CD4-positive, CD25-positive, alpha-beta regulatory T cell (primary cell): ENCODE measurements around the gene PSPC1. TPM values are rescaled to one million over a fixed set of nuclear protein-coding genes. Genes with fewer than 3 reads are reported as not detected.

ENCODE experiments used
- ATAC-seq, 2 donors: fragments of 150-1000 bp; cut with Tn5 transposase; one replicate each; pipeline ENCODE4 v1.10.0; 2021; ENCODE audit warnings: low read depth in 2 of 2, moderate number of reproducible peaks in 2 of 2, moderate library complexity in 1 of 2
- DNase-seq, 3 donors: peaks; one replicate each; pipeline versions ENCODE4 v3.0.0 to v3.0.0-alpha.2; 2012 to 2022; ENCODE audit warnings: mixed read lengths in 1 of 3
- H3K27ac ChIP-seq: one replicate; pipeline ENCODE4 v1.7.0; 2013; ENCODE audit warnings: mild to moderate bottlenecking, low read length; ENCODE audit not compliant: insufficient read depth, poor library complexity, severe bottlenecking
- H3K27me3 ChIP-seq: one replicate; pipeline ENCODE4 v1.7.0; 2013; ENCODE audit warnings: low read length; ENCODE audit not compliant: control insufficient read depth, insufficient read depth
- H3K36me3 ChIP-seq: one replicate; pipeline ENCODE4 v1.7.0; 2013; ENCODE audit warnings: mild to moderate bottlenecking, low read length, moderate library complexity; ENCODE audit not compliant: control insufficient read depth, insufficient read depth
- H3K4me1 ChIP-seq: 2 replicates; pipeline ENCODE4 v1.7.0; 2013; ENCODE audit warnings: mild to moderate bottlenecking, low read length; ENCODE audit not compliant: insufficient read depth, control insufficient read depth, poor library complexity, severe bottlenecking
- H3K4me3 ChIP-seq: one replicate; pipeline ENCODE4 v1.7.0; 2013; ENCODE audit warnings: low read depth, mild to moderate bottlenecking, low read length, moderate library complexity
- H3K9me3 ChIP-seq, 2 experiments: 1 replicate in 1 of 2; 2 replicates in 1 of 2; pipeline ENCODE4 v1.7.0; 2013; ENCODE audit warnings: low read length in 2 of 2, mild to moderate bottlenecking in 1 of 2, moderate library complexity in 1 of 2; ENCODE audit not compliant: control insufficient read depth in 2 of 2
- H3K27ac Mint-ChIP-seq, 3 donors: one replicate each; pipeline ENCODE4 v1.8.0; 2020 to 2022; ENCODE audit warnings: mild to moderate bottlenecking in 3 of 3, mixed read lengths in 3 of 3, moderate library complexity in 2 of 3
- H3K27me3 Mint-ChIP-seq: one replicate; pipeline ENCODE4 v1.8.0; 2022; ENCODE audit warnings: mild to moderate bottlenecking, mixed read lengths
- H3K36me3 Mint-ChIP-seq: one replicate; pipeline ENCODE4 v1.8.0; 2020; ENCODE audit warnings: mixed read lengths
- H3K4me1 Mint-ChIP-seq, 4 donors: one replicate each; pipeline ENCODE4 v1.8.0; 2020 to 2022; ENCODE audit warnings: mixed read lengths in 4 of 4, mild to moderate bottlenecking in 1 of 4
- H3K4me3 Mint-ChIP-seq, 4 donors: one replicate each; pipeline ENCODE4 v1.8.0; 2020 to 2022; ENCODE audit warnings: mild to moderate bottlenecking in 4 of 4, mixed read lengths in 4 of 4, moderate library complexity in 3 of 4
- H3K9me3 Mint-ChIP-seq, 7 donors: one replicate each; pipeline ENCODE4 v1.8.0; 2020 to 2022; ENCODE audit warnings: mixed read lengths in 7 of 7, mild to moderate bottlenecking in 3 of 7, moderate library complexity in 2 of 7
- polyA plus RNA-seq, 4 donors: library from polyadenylated mRNA; unstranded; fragments of 300-500 nt; fragmentation: Illumina TruSeq; gene quantifications; one replicate each; pipeline ENCODE4 v1.2.3, GENCODE V29; 2021
- total RNA-seq: library from RNA; stranded (reverse); gene quantifications from one replicate; pipeline ENCODE4 v1.2.3, GENCODE V29; 2022

PSPC1 gene
- total and polyA plus RNA-seq, 5 donors from 2014 or later: 24.4 to 107 (median 32.3) TPM

DNA sequence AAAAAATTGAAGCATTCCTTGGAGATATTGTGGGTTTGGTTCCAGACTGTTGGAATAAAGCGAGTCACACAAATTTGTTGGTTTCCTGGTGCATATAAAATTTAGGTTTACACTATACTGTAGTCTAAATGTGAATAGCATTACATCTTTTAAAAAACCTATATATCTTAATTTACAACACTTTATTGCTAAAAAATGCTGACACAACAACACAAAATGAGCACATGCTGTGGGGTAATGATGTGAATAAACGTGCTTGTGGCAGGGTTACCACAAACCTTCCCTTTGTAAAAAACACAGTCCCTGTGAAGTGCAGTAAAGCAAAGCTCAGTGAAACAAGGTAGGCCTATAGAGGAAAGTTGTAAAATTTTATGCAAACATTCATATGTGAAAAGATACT is 121.6 kb downstream of the PSPC1 start:
- H3K4me1 ChIP-seq: no peaks in the 10 kb centered on the region
- Mint-ChIP-seq H3K4me1 (peaks cover 0 to 10% (median 2%) of the 10 kb centered on the region in 4 donors), H3K9me3 (peaks cover 0 to 3% (median 0%) of the 10 kb centered on the region in 7 donors), H3K27ac (peak overlapping the region in 2 of 3 donors; percentile 14 to 41), H3K36me3 (peaks cover 49% of the 10 kb centered on the region), H3K4me3 (no peak overlapping the region), H3K27me3 (no peaks in the 10 kb centered on the region)
- H3K27me3 ChIP-seq: no peaks in the 10 kb centered on the region
- peaks cover 76% of the 10 kb centered on the region for H3K36me3 ChIP-seq
- no peak for DNase-seq
- no peak overlapping the region for H3K4me3 ChIP-seq
- H3K9me3 ChIP-seq: no peaks in the 10 kb centered on the region
- H3K27ac ChIP-seq: no peak overlapping the region
- ATAC-seq: no peak

DNA sequence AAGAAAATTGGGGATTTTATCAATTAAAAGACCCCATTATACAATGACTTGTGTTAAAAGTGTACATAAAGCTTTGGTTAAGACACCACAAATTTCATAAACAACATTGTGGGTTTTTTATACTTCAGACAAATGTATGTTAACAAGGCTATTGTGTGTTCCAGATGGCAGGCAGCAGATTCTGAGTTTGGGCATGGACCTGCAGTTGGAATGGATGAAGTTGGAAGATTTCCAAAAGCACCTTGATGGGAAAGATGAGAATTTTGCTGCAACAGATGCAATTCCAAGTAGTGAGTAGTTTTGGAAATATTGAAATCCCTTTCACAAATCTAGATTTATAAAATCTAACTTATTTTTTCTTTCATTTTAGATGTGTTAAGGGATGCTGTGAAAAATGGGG is 123.9 kb downstream of the PSPC1 start:
- peaks cover 1 to 4% (median 2%) of the 10 kb centered on the region in 4 donors for H3K4me1 Mint-ChIP-seq
- no peak for DNase-seq
- no peak overlapping the region for H3K4me3 Mint-ChIP-seq
- peaks cover 54% of the 10 kb centered on the region for H3K36me3 ChIP-seq
- H3K27me3 Mint-ChIP-seq: no peaks in the 10 kb centered on the region
- no peak overlapping the region for H3K27ac ChIP-seq
- H3K4me1 ChIP-seq: no peaks in the 10 kb centered on the region
- H3K27ac Mint-ChIP-seq: peak overlapping the region in 1 of 3 donors; percentile 52
- no peaks in the 10 kb centered on the region for H3K27me3 ChIP-seq
- no peak overlapping the region for H3K4me3 ChIP-seq
- no peaks in the 10 kb centered on the region for H3K9me3 ChIP-seq
- no peak for ATAC-seq
- H3K9me3 Mint-ChIP-seq: peaks cover 0 to 2% (median 0%) of the 10 kb centered on the region in 7 donors
- H3K36me3 Mint-ChIP-seq: peaks cover 33% of the 10 kb centered on the region

- no peak overlapping the region for H3K4me3 ChIP-seq
- H3K9me3 ChIP-seq: no peaks in the 10 kb centered on the region
- Mint-ChIP-seq H3K27me3 (no peaks in the 10 kb centered on the region), H3K27ac (peak overlapping the region in 2 of 3 donors; percentile 38 to 52), H3K9me3 (peaks cover 0 to 2% (median 0%) of the 10 kb centered on the region in 7 donors), H3K4me1 (peaks cover 4 to 7% (median 5%) of the 10 kb centered on the region in 4 donors), H3K36me3 (peaks cover 36% of the 10 kb centered on the region), H3K4me3 (no peak overlapping the region)
- peaks cover 46% of the 10 kb centered on the region for H3K36me3 ChIP-seq
- ATAC-seq (peak in 1 of 2 donors; percentile 20), DNase-seq (no peak)
- H3K27me3 ChIP-seq: no peaks in the 10 kb centered on the region
- H3K4me1 ChIP-seq: no peaks in the 10 kb centered on the region
- no peak overlapping the region for H3K27ac ChIP-seq
These were observed 124.7 kb downstream of the PSPC1 start for GRCh38 chr13:19657872-19658591.

Other genes starting within 250 kb of the PSPC1 start
- gene TPTE2, start 221.4 kb downstream of the PSPC1 start, total RNA-seq: not detected
- not detected for gene TPTE2, start 221.4 kb downstream of the PSPC1 start, polyA plus RNA-seq
- 74.2 TPM for gene MPHOSPH8, start 149.3 kb downstream of the PSPC1 start, total RNA-seq
- gene MPHOSPH8, start 149.3 kb downstream of the PSPC1 start, polyA plus RNA-seq: 10 to 100 TPM in 3 of 4 donors, 1 to 10 TPM in 1; 9.8 to 13.9 (median 12.5) TPM
- 32.9 TPM for gene ZMYM5, start 80.7 kb upstream of the PSPC1 start, total RNA-seq
- 10 to 100 TPM; 21.0 to 27.0 (median 25.6) TPM for gene ZMYM5, start 80.7 kb upstream of the PSPC1 start, polyA plus RNA-seq
- 112 TPM for gene ZMYM2, start 175.8 kb upstream of the PSPC1 start, total RNA-seq
- gene ZMYM2, start 175.8 kb upstream of the PSPC1 start, polyA plus RNA-seq: 10 to 100 TPM; 11.0 to 15.1 (median 13.4) TPM